Lower leg skin (tissue), 3 donors: Measurements from ENCODE around the gene PTK6.

Experiments
- POLR2A ChIP-seq, 2 donors: fragments of 450-650 bp; IDR thresholded peaks; one replicate each; pipeline ENCODE4 v1.6.1; 2016 to 2017; ENCODE audit warnings: antibody characterized with exemption in 2 of 2, mild to moderate bottlenecking in 1 of 2, moderate library complexity in 1 of 2
- TF ChIP-seq, protein P1 (sequence below), 3 donors: fragments of 450-650 bp; IDR thresholded peaks; one replicate each; pipeline ENCODE4 v1.5.1; 2016; ENCODE audit warnings: antibody characterized with exemption in 3 of 3, mild to moderate bottlenecking in 3 of 3, moderate library complexity in 2 of 3

DNA sequence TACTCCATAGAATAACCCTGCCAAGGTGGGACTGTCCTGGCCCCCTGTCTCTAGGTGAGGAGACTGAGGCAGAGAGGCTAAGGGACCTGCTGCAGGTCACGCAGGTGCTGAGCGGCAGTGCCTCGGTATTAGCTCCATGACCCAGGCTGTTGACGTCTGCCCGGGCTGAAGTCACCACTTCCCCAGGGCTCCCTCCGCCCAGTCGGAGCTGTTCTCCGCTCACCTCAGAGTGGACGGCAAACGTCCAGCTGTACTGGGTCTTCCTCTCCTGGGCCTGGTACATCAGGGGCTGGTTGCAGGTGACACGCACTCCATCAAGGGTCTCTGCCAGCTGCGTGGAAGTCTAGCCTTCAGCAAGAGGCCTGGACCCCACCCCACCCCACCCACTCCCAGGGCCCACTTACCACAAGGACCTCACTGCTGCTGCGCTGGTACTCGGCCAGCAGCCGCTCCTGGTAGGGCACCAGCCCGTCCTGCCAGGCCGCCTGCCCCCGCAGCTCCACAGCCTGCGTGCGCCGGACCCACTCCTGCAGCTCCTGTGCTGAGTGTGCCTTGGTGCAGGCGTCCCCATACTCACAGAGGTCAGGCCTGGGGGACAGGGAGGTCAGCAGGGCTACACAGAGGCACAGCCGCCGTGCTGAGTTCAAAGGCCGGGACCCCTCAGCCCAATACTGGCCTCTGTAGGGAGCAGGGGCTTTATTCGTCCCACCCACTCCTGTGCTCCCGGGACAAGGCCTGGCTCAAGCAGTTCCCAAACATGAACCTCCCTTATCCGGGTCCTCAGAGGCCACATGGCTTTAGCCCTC, 33.3 kb upstream of the PTK6 start:
- TF ChIP-seq, protein P1, sequence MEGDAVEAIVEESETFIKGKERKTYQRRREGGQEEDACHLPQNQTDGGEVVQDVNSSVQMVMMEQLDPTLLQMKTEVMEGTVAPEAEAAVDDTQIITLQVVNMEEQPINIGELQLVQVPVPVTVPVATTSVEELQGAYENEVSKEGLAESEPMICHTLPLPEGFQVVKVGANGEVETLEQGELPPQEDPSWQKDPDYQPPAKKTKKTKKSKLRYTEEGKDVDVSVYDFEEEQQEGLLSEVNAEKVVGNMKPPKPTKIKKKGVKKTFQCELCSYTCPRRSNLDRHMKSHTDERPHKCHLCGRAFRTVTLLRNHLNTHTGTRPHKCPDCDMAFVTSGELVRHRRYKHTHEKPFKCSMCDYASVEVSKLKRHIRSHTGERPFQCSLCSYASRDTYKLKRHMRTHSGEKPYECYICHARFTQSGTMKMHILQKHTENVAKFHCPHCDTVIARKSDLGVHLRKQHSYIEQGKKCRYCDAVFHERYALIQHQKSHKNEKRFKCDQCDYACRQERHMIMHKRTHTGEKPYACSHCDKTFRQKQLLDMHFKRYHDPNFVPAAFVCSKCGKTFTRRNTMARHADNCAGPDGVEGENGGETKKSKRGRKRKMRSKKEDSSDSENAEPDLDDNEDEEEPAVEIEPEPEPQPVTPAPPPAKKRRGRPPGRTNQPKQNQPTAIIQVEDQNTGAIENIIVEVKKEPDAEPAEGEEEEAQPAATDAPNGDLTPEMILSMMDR (IDR thresholded peaks at IDR 0.05): no peak
- TF ChIP-seq POLR2A (IDR thresholded peaks at IDR 0.05): no peak
